Peyer's patch (tissue), 4 donors: ENCODE data around the gene KCNN4. TPM values are rescaled to one million over a fixed set of nuclear protein-coding genes. Genes with fewer than 3 reads are reported as not detected.
A peak's percentile ranks its signal among the peaks of the same experiment; 100 is the strongest.
"Not testable (repeated sequence)": the region's sequence is repeated elsewhere in the genome, so short reads cannot be mapped to it uniquely, and the experiment has no call there.

ENCODE experiments used
- DNase-seq, 3 donors: peaks; one replicate each; pipeline ENCODE4 v3.0.0-alpha.2; 2017 to 2019
- H3K27ac ChIP-seq, 4 donors: fragments of 200-600 bp; sonication (generic); one replicate each; pipeline ENCODE4 v1.5.1; 2016 to 2019
- H3K27me3 ChIP-seq, 2 donors: fragments of 200-600 bp; sonication (generic); one replicate each; pipeline ENCODE4 v1.5.1; 2019
- H3K36me3 ChIP-seq, 3 donors: fragments of 200-600 bp; sonication (generic); one replicate each; pipeline ENCODE4 v1.5.1; 2016 to 2019
- H3K4me1 ChIP-seq, 4 donors: fragments of 200-600 bp; sonication (generic); one replicate each; pipeline ENCODE4 v1.5.1; 2016 to 2019
- H3K4me3 ChIP-seq, 4 donors: fragments of 200-600 bp; sonication (generic); 1 replicate in 3 of 4; 2 replicates in 1 of 4; pipeline ENCODE4 v1.5.1; 2016 to 2019; ENCODE audit warnings: mild to moderate bottlenecking in 1 of 4
- H3K9me3 ChIP-seq, 4 donors: fragments of 200-600 bp; sonication (generic); one replicate each; pipeline ENCODE4 v1.5.1; 2016 to 2019; ENCODE audit warnings: mild to moderate bottlenecking in 1 of 4
- CTCF ChIP-seq, 6 experiments: fragments of 450-650 bp in 4 of 6; fragments of 200-600 bp in 2 of 6; sonication (generic) in 1 of 6; IDR thresholded peaks; one replicate each; pipeline ENCODE4 v1.5.1; 2017 to 2019; ENCODE audit warnings: antibody characterized with exemption in 6 of 6, mild to moderate bottlenecking in 3 of 6, moderate library complexity in 1 of 6
- POLR2A ChIP-seq, 2 donors: fragments of 450-650 bp; IDR thresholded peaks; one replicate each; pipeline ENCODE4 v1.5.1; 2017; ENCODE audit warnings: antibody characterized with exemption in 2 of 2, mild to moderate bottlenecking in 2 of 2, moderate library complexity in 2 of 2
- total RNA-seq, 4 donors: library from RNA; depleted of rRNA; stranded (reverse); fragments of >200 nt; gene quantifications; one replicate each; pipeline ENCODE4 v1.1.0, GENCODE V29; 2016

KCNN4 gene
- total RNA-seq, 4 donors from 2014 or later: 5.1 to 54.5 (median 33.1) TPM

DNA sequence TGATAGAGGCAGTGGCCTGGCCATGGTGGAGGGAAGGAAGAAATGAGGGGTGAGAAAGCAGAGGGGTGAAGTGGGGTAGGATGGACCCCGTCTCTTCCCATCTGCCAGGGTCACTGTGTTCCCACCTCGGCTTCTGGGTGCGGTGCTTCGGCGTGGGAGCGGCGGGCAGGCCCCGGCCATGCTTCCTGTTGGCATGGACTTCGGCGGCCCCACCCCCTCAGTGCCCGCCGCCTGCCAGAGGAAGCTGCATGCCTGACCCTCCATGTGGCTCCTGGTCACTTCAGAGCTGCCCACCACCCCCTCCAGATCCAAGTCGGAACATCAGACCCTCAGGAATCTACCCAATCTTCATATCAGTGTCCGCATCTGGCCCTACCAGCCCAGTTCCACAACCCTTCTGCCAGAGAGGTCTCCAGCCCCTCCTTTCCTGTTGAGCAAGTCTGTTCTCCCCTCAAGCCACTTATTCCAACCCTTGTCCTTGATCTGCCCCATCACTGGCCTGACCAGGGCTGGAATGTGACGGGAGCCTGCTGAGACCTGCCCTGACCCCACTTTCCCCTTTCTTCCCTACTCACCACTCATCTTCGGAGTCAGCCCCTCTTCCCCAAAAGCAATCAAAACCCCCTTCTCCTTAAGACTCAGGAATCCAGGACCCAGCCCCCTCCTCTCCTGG lies 1.5 kb downstream of the KCNN4 start:
- Histone ChIP-seq H3K4me1 (peaks cover 4 to 63% (median 11%) of the 10 kb centered on the region in 4 donors), H3K9me3 (no peaks in the 10 kb centered on the region), H3K4me3 (peak overlapping the region; percentile 42 to 56 (median 48)), H3K27ac (peak overlapping the region; percentile 70 to 93 (median 80)), H3K36me3 (no peaks in the 10 kb centered on the region), H3K27me3 (no peaks in the 10 kb centered on the region)
- TF ChIP-seq CTCF (IDR thresholded peaks at IDR 0.05): no peak
- TF ChIP-seq POLR2A (IDR thresholded peaks at IDR 0.05): no peak
- peak in 2 of 3 donors; percentile 75 to 80 for DNase-seq

DNA sequence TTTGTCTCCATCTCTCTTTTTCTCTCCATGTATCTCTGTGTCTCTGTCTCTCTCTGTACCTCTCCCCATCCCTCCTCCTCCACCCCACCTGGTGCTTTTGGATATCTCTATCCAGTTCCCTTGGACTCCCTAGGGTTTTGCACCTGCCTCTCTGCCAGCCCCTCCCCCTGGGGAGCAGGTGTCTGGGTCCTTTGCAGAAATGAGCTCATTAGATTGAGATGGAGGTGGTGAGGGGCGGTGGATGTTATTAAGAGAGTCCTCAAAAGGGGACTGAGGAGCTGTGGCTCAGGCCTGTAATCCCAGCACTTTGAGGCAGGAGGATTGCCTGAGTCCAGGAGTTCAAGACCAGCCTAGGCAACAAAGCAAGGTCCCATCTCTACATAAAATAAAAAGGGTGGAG lies 2.1 kb downstream of the KCNN4 start:
- peaks cover 4 to 63% (median 11%) of the 10 kb centered on the region in 4 donors for H3K4me1 ChIP-seq
- no peak overlapping the region for H3K4me3 ChIP-seq
- TF ChIP-seq CTCF (IDR thresholded peaks at IDR 0.05) (no peak), POLR2A (IDR thresholded peaks at IDR 0.05) (no peak)
- H3K36me3 ChIP-seq: no peaks in the 10 kb centered on the region
- DNase-seq: peak in 1 of 3 donors; percentile 62
- H3K27ac ChIP-seq: peak overlapping the region; percentile 70 to 93 (median 80)
- no peaks in the 10 kb centered on the region for H3K9me3 ChIP-seq
- H3K27me3 ChIP-seq: no peaks in the 10 kb centered on the region

- DNase-seq: peak in 1 of 3 donors; percentile 37
- H3K27ac ChIP-seq: peak overlapping the region in 2 of 4 donors; percentile 78 to 93
- no peaks in the 10 kb centered on the region for H3K36me3 ChIP-seq
- peaks cover 4 to 54% (median 11%) of the 10 kb centered on the region in 4 donors for H3K4me1 ChIP-seq
- peak overlapping the region in 1 of 4 donors; percentile 29 for H3K4me3 ChIP-seq
- TF ChIP-seq POLR2A (IDR thresholded peaks at IDR 0.05) (no peak), CTCF (IDR thresholded peaks at IDR 0.05) (no peak)
- no peaks in the 10 kb centered on the region for H3K27me3 ChIP-seq
- H3K9me3 ChIP-seq: no peaks in the 10 kb centered on the region
Measured at GRCh38 chr19:43777163-43777695, 3.5 kb downstream of the KCNN4 start.

GRCh38 chr19:43776286-43776685 lies 4.5 kb downstream of the KCNN4 start:
- peak overlapping the region in 1 of 4 donors; percentile 93 for H3K27ac ChIP-seq
- H3K4me1 ChIP-seq: peaks cover 4 to 53% (median 11%) of the 10 kb centered on the region in 4 donors
- peak in 1 of 3 donors; percentile 36 for DNase-seq

DNA sequence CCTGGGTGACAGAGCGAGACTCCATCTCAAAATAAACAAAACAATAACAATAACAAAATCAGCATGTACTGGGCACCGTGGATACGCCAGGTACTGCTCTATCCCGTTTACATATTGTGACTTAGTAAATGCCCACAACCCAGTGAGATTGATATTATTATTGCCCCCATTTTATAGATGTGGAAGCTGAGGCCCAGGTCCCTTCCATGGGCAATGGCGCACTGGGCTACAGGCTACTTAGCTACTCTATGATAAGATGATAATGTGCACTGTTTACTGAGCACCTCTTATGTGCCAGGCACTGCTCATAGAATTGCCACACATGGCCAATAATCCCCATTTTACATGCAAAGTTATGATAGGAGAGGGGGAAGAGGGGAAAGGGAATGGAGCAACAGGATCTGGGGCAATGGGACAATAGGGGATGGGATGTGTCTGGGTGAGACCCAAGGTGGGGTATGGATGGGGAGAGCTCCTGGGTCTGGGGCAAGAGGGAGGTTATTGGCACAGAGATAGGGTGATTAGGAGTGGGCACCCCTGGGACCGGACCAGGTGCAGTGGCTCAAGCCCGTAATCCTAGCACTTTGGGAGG lies 5.4 kb downstream of the KCNN4 start:
- peak in 1 of 3 donors; percentile 13 for DNase-seq
- TF ChIP-seq POLR2A (IDR thresholded peaks at IDR 0.05) (no peak), CTCF (IDR thresholded peaks at IDR 0.05) (no peak)
- no peak overlapping the region for H3K4me3 ChIP-seq
- peak overlapping the region in 1 of 4 donors; percentile 93 for H3K27ac ChIP-seq
- H3K4me1 ChIP-seq: peaks cover 4 to 44% (median 8%) of the 10 kb centered on the region in 4 donors
- no peaks in the 10 kb centered on the region for H3K9me3 ChIP-seq
- H3K27me3 ChIP-seq: no peaks in the 10 kb centered on the region
- H3K36me3 ChIP-seq: no peaks in the 10 kb centered on the region

More at GRCh38 chr19:43776286-43776685, 4.5 kb downstream of the KCNN4 start:
- TF ChIP-seq POLR2A (IDR thresholded peaks at IDR 0.05): no peak
- TF ChIP-seq CTCF (IDR thresholded peaks at IDR 0.05): no peak
- H3K9me3 ChIP-seq: no peaks in the 10 kb centered on the region
- no peaks in the 10 kb centered on the region for H3K27me3 ChIP-seq
- no peak overlapping the region for H3K4me3 ChIP-seq
- no peaks in the 10 kb centered on the region for H3K36me3 ChIP-seq

DNA sequence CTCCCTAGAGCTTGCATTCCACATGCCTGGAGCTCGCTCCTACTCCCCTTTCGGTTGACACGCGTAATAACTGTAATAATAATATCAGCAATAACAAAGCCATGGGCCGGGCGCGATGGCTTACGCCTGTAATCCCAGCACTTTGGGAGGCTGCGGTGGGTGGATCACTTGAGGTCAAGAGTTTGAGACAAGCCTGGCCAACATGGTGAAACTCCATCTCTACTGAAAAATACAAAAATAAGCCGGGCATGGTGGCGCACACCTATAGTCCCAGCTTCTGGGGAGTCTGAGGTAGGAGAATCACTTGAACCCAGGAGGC lies 5.9 kb downstream of the KCNN4 start:
- H3K4me3 ChIP-seq, H3K9me3 ChIP-seq, DNase-seq, H3K27me3 ChIP-seq, H3K36me3 ChIP-seq, H3K27ac ChIP-seq: not testable (repeated sequence)
- H3K4me1 ChIP-seq: peaks cover 4 to 39% (median 8%) of the 10 kb centered on the region in 4 donors
